PC-3 (cell line): Measurements from ENCODE around the gene SIX2. TPM values are rescaled to one million over a fixed set of nuclear protein-coding genes. Genes with fewer than 3 reads are reported as not detected.

ENCODE experiments used
- ATAC-seq: fragments of 200-7000 bp; cut with Tn5 transposase; 2 replicates; pipeline ENCODE4 v1.9.1; 2020; ENCODE audit warnings: mild to moderate bottlenecking, moderate library complexity
- BruUV-seq: library from RNA; stranded (reverse); fragments of 400-500 nt; replicated peaks from 2 replicates; lab custom pipeline; 2021; lab: Mats Ljungman, UMichigan
- CTCF ChIA-PET: fragments of 300-600 bp; sonication (Branson Sonifier 250); formaldehyde crosslinking; loops from one replicate; lab custom pipeline; 2022; ENCODE audit warnings: antibody characterized with exemption; lab: Charles Lee
- POLR2A ChIA-PET: fragments of 300-600 bp; sonication (Branson Sonifier 250); formaldehyde crosslinking; loops from one replicate; lab custom pipeline; 2022; ENCODE audit warnings: antibody characterized with exemption; ENCODE audit not compliant: unreplicated experiment; lab: Charles Lee
- DNase-seq: peaks from one replicate; pipeline ENCODE4 v3.0.0-alpha.2; 2015
- H2AFZ ChIP-seq: fragments of 300-600 bp; sonication (generic); 2 replicates; pipeline ENCODE4 v1.6.0; 2016; ENCODE audit warnings: antibody characterized with exemption, low read length
- H3F3A ChIP-seq: fragments of 300-600 bp; sonication (generic); one replicate; pipeline ENCODE4 v1.6.0; 2017; ENCODE audit warnings: antibody characterized with exemption, low read length, control low read depth, mild to moderate bottlenecking; ENCODE audit not compliant: unreplicated experiment
- H3K27ac ChIP-seq: fragments of 300-600 bp; sonication (generic); 2 replicates; pipeline ENCODE4 v1.5.1; 2016; ENCODE audit warnings: mild to moderate bottlenecking, low read length
- H3K27me3 ChIP-seq: fragments of 300-600 bp; sonication (generic); 2 replicates; pipeline ENCODE4 v1.6.1; 2016; ENCODE audit warnings: low read length, mixed read lengths
- H3K36me3 ChIP-seq: fragments of 300-600 bp; sonication (generic); 2 replicates; pipeline ENCODE4 v1.6.1; 2016; ENCODE audit warnings: low read depth, mixed run types, low read length, mixed read lengths
- H3K4me1 ChIP-seq: fragments of 300-600 bp; sonication (generic); 2 replicates; pipeline ENCODE4 v1.5.1; 2016; ENCODE audit warnings: low read length; ENCODE audit not compliant: insufficient read depth
- H3K4me2 ChIP-seq: fragments of 300-600 bp; sonication (generic); 2 replicates; pipeline ENCODE4 v1.6.0; 2016; ENCODE audit warnings: low read length
- H3K4me3 ChIP-seq: fragments of 300-600 bp; sonication (generic); 2 replicates; pipeline ENCODE4 v1.5.1; 2016; ENCODE audit warnings: mild to moderate bottlenecking, low read length, mixed read lengths
- H3K79me2 ChIP-seq: fragments of 300-600 bp; sonication (generic); 2 replicates; pipeline ENCODE4 v1.6.1; 2017; ENCODE audit warnings: low read length, mixed read lengths
- H3K9ac ChIP-seq: fragments of 300-600 bp; sonication (generic); 2 replicates; pipeline ENCODE4 v1.6.0; 2016; ENCODE audit warnings: mild to moderate bottlenecking, low read length
- H3K9me2 ChIP-seq: fragments of 300-600 bp; sonication (generic); replicated peaks from 2 replicates; pipeline ENCODE4 v1.6.1; 2016; ENCODE audit warnings: mixed run types, low read length, mixed read lengths
- H3K9me3 ChIP-seq: fragments of 300-600 bp; sonication (generic); 2 replicates; pipeline ENCODE4 v1.6.1; 2016; ENCODE audit warnings: low read length, mixed read lengths
- H4K20me1 ChIP-seq: fragments of 300-600 bp; sonication (generic); 2 replicates; pipeline ENCODE4 v1.6.1; 2016; ENCODE audit warnings: low read length, mixed read lengths
- EZH2 ChIP-seq: fragments of 300-600 bp; sonication (generic); IDR thresholded peaks from one replicate; pipeline ENCODE4 v1.6.1; 2017; ENCODE audit warnings: antibody characterized with exemption, mild to moderate bottlenecking, low read length; ENCODE audit not compliant: unreplicated experiment
- EZH2phosphoT487 ChIP-seq: fragments of 300-600 bp; sonication (generic); IDR thresholded peaks from 2 replicates; pipeline ENCODE4 v1.6.1; 2018; ENCODE audit warnings: mild to moderate bottlenecking, antibody characterized with exemption, low read length, borderline replicate concordance
- intact Hi-C: fragments of 100-400 bp; cut with micrococcal nuclease; formaldehyde crosslinking; loops from 2 replicates; pipeline ENCODE4 v1.9.0; 2023
- total RNA-seq: library from RNA; depleted of rRNA; stranded (reverse); fragments of >200 nt; gene quantifications from 2 replicates; pipeline ENCODE4 v1.2.3, GENCODE V29; 2014
- TF ChIP-seq, protein P1 (sequence below): fragments of 300-600 bp; sonication (generic); conservative IDR thresholded peaks from 2 replicates; pipeline ENCODE4 v1.5.1; 2017; ENCODE audit warnings: antibody characterized with exemption, low read depth, mild to moderate bottlenecking, low read length

SIX2 gene
- total RNA-seq, 1 experiment from 2014 or later: 27.9 TPM

- no peak for DNase-seq
- intact Hi-C loops: no loop called here
These were observed 43.2 kb upstream of the SIX2 start for GRCh38 chr2:45052388-45052928.

DNA sequence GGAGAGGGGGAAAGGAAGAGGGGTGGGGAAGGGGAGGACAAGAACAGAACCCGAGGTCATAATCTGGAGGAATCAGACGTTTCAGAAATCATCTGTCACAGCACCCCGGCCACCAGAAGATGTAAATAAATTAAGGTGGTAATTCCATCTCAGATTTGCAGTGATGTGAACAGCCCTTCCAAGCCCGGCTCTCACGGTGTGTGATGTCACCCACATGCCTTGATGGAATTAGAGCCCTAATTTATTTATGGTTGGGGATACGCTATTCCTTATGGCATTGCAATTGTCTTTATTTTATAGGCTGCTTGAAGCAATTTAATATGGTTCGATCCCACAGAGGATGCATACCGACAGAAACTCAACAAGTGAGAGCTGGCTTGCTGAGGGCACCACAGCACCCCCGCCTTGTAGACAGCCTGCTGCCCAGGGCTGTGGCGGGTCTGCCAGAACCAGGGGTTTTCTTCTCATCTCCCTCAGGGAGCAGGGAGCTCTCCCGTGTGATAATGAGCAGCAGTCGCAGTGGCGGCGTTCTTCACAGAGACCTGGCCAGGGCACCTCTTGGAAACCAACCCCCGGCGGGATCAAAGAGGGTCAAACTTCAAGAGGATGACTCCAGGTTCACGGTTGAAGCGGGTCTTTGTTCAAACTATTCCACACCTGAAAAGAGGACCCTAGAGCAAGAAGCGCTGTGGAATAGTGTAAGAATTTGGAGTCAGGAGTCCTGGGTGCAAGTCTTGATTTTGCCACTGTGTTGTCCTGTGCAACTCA is 40.5 kb upstream of the SIX2 start:
- no peaks in the 10 kb centered on the region for H3K27me3 ChIP-seq
- no peaks in the 10 kb centered on the region for H3F3A ChIP-seq
- H4K20me1 ChIP-seq: no peaks in the 10 kb centered on the region
- intact Hi-C loops: no loop called here
- H3K27ac ChIP-seq: no peak overlapping the region
- no peak overlapping the region for H3K4me3 ChIP-seq
- ChIA-PET CTCF (no interaction called here), POLR2A (no interaction called here)
- H3K9me2 ChIP-seq: no peaks in the 10 kb centered on the region
- no peaks in the 10 kb centered on the region for H3K79me2 ChIP-seq
- no peak for DNase-seq
- H3K9ac ChIP-seq: no peak overlapping the region
- H3K4me1 ChIP-seq: no peaks in the 10 kb centered on the region
- ATAC-seq: no peak
- no peaks in the 10 kb centered on the region for H3K9me3 ChIP-seq
- no TSS peak for BruUV-seq
- no peak overlapping the region for H2AFZ ChIP-seq
- no peak overlapping the region for H3K4me2 ChIP-seq
- TF ChIP-seq, protein P1, sequence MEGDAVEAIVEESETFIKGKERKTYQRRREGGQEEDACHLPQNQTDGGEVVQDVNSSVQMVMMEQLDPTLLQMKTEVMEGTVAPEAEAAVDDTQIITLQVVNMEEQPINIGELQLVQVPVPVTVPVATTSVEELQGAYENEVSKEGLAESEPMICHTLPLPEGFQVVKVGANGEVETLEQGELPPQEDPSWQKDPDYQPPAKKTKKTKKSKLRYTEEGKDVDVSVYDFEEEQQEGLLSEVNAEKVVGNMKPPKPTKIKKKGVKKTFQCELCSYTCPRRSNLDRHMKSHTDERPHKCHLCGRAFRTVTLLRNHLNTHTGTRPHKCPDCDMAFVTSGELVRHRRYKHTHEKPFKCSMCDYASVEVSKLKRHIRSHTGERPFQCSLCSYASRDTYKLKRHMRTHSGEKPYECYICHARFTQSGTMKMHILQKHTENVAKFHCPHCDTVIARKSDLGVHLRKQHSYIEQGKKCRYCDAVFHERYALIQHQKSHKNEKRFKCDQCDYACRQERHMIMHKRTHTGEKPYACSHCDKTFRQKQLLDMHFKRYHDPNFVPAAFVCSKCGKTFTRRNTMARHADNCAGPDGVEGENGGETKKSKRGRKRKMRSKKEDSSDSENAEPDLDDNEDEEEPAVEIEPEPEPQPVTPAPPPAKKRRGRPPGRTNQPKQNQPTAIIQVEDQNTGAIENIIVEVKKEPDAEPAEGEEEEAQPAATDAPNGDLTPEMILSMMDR: no peak
- TF ChIP-seq EZH2: no peak
- TF ChIP-seq EZH2phosphoT487: no peak
- H3K36me3 ChIP-seq: no peaks in the 10 kb centered on the region

More at GRCh38 chr2:45052388-45052928, 43.2 kb upstream of the SIX2 start:
- Histone ChIP-seq H3K27ac (no peak overlapping the region), H3K36me3 (no peaks in the 10 kb centered on the region), H3F3A (no peaks in the 10 kb centered on the region), H3K79me2 (no peaks in the 10 kb centered on the region), H3K27me3 (no peaks in the 10 kb centered on the region), H4K20me1 (no peaks in the 10 kb centered on the region), H3K4me1 (no peaks in the 10 kb centered on the region), H3K9me3 (no peaks in the 10 kb centered on the region), H3K4me2 (no peak overlapping the region), H2AFZ (no peak overlapping the region), H3K9ac (no peak overlapping the region), H3K9me2 (no peaks in the 10 kb centered on the region), H3K4me3 (no peak overlapping the region)
- ChIA-PET POLR2A (no interaction called here), CTCF (no interaction called here)
- TF ChIP-seq EZH2phosphoT487: no peak
- TF ChIP-seq, protein P1: no peak
- no peak for TF ChIP-seq EZH2
- no TSS peak for BruUV-seq
- ATAC-seq: no peak

GRCh38 chr2:45047301-45047700 is 38.0 kb upstream of the SIX2 start:
- ATAC-seq: no peak
- intact Hi-C loops: no loop called here
- Histone ChIP-seq H3K9me2 (no peaks in the 10 kb centered on the region), H3K4me2 (no peak overlapping the region), H3K4me1 (no peaks in the 10 kb centered on the region), H3K36me3 (no peaks in the 10 kb centered on the region), H4K20me1 (no peaks in the 10 kb centered on the region), H3K79me2 (no peaks in the 10 kb centered on the region), H2AFZ (no peak overlapping the region), H3K4me3 (no peak overlapping the region), H3K27me3 (no peaks in the 10 kb centered on the region), H3F3A (no peaks in the 10 kb centered on the region), H3K9ac (no peak overlapping the region), H3K9me3 (no peaks in the 10 kb centered on the region), H3K27ac (no peak overlapping the region)
- ChIA-PET POLR2A (no interaction called here), CTCF (no interaction called here)
- BruUV-seq: no TSS peak
- no peak for TF ChIP-seq EZH2
- TF ChIP-seq EZH2phosphoT487: no peak
- TF ChIP-seq, protein P1: no peak
- no peak for DNase-seq
